MV-4-11 (cell line): ENCODE results near the gene TBC1D5.
A peak's percentile ranks its signal among the peaks of the same experiment; 100 is the strongest.

ENCODE experiments used
- DNase-seq: peaks from one replicate; lab custom pipeline; 2025; lab: John Stamatoyannopoulos, UW

TBC1D5 gene

DNA sequence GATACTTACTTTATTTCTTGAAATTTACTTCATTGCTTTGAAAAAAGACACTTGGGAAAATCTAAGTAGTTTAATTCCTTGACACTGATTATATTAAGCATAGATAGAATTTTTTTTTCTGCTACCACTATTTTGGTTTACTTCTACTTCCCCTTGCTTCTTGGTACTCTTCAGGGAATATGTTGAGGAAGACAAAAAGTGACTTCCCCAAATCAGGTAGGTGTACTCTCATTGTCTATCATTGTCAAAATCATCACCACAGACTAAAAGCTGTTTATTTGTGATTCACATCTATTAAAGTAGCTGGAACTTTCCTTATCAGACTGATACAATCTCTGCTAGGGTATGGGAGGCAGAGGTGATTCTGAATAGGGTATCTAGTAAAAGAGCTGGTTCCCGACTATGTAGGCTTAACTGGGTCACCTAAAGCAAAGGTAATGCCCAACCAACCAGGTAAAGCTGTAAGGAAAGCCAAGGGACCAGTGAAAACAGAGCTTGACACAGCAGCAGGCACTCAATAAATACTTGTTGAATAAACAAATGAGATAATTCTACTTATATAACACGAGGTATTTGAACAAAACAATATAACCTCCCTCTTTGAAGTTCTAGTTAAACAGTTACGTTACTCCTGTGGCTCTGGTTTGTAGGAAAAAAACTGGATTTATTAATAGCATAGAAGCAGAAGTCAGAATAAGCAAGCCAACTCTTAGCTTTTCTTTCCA is 510.7 kb downstream of the TBC1D5 start:
- no peak for DNase-seq

DNA sequence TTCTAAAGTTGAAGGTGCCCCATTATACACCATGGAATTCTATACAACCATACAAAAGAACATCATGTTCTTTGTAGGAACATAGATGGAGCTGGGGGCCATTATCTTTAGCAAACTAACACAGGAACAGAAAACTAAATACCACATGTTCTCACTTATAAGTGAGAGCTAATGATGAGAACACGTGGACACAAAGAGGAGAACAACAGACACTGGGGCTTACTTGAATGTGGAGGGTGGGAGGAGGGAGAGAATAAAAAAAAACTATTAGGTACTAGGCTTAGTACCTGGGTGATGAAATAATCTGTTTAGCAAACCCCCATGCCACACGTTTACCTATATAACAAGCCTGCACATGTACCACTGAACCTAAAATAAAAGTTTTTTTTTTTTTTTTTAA is 515.0 kb downstream of the TBC1D5 start:
- DNase-seq = no peak

DNA sequence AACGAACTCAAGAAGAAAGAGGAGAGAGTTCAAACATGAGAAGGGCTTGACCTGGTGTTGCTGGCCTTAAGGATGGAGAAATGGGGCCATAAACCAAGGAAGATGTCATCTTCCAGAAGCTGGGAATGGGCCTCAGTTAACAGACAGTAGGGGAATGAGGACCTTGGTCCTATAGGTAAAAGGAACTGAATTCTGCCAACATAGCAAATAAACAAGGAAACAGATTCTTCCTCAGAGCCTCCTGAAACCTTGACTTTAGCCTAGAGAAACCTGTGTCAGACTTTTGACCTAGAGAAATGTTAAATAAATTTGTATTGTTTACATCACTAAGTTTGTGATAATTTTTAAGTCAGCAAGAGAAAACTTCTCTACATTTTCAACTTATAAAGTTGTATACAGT is 520.9 kb downstream of the TBC1D5 start:
- no peak for DNase-seq

DNA sequence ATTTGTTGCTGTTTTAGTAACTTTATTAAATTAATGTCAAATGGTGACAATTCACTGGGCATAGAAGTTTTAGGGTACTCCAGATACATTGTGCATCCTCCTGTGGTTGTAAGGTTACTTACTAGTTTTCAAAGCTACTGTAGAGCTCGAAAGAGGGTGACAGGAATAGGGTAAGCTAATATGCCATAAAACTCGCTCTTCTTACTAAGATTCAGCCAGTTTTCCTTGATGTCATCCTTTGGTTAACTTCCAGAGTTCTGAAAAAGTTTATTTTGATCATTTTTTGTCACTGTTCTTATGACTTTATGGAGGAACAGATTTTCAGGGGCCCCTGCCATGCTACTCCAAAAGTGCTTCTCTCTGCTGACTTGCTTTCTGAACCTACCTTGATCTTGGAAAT is 522.8 kb downstream of the TBC1D5 start:
- no peak for DNase-seq

DNA sequence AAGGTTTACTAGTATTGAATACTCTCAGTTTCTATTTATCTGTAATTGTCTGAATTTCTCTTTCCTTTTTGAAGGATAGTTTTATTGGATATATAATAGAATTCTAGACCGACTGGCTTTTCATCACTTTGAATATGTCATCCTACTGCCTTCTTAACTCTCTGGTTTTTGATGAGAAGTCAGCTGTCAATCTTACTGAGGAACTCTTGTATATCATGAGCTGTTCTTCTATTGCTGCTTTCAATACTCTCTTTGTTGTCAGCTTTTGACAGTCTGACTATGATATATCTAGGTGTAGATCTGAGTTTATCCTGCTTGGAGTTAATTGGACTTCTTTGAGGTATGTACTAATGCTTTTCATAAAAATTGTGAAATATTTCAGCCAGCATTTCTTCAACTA is 523.8 kb downstream of the TBC1D5 start:
- no peak for DNase-seq

DNA sequence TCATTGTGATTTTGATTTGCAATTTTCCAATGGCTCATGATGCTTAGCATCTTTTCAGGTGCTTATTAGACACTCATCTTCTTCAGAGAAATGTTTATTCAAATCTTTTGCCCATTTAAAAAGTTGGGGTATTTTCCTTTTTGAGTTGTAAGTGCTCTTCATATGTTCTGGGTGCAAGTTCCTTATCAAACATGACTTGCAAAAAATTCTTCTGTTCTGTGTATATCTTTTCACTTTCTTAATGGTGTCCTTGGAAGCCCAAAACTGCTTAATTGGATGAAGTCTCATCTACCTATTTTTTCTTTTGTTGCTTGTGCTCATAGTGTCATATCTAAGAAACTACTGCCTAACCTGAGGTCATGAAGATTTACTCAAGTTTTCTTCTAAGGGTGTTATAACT is 524.8 kb downstream of the TBC1D5 start:
- DNase-seq = no peak

DNA sequence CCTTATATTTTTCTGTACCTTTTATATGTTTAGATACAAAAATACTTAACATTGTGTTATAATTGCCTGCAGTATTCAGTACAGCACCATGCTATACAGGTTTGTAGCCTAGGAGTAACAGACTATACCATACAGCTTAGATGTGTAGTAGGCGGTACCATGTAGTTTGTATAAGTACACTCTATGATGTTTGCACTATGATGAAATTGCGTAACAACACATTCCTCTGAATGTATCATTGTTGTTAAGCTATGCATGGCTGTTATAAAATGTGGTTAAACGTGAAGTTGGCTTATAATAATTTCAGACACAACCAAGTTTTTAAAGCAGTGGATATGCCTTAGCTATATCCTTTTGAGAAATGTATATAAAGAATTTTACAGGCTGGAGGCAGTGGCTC is 529.3 kb downstream of the TBC1D5 start:
- no peak for DNase-seq

DNA sequence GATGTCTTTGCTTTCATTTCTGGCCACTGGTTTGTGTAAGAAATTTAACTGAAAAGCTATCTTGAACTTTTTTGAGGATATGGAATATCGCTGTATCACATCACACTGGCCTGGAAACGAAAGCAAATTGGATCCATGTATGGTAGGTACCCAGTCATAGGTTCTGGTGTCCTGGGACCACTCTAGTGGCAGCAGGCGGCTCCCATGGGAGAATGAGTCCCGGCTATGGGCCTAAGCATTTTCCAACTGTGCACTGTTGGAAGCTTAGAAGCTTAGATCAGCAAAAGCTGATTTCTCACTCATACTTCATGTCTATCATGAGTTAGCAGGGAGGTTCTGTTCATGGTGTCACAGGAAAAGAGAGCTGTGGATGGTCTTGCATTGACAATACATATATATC is 534.5 kb downstream of the TBC1D5 start:
- no peak for DNase-seq

DNA sequence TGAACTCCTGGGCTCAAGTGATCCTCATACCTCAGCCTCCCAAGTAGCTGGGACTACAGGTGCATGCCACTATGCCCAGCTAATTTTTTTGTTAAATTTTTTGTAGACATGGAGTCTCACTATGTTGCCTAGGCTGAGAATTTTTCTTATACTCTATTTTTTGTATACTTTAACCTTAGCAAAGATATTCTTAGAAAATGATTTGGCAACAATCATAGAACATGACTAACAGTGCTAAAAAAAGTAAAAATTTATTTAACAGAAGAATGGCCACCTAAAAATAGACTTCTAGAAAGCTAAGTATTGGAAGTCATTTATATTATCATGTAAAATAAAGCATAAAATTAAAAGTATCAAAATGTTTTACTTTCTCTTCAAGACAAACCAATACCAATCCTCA is 535.4 kb downstream of the TBC1D5 start:
- DNase-seq = no peak

DNA sequence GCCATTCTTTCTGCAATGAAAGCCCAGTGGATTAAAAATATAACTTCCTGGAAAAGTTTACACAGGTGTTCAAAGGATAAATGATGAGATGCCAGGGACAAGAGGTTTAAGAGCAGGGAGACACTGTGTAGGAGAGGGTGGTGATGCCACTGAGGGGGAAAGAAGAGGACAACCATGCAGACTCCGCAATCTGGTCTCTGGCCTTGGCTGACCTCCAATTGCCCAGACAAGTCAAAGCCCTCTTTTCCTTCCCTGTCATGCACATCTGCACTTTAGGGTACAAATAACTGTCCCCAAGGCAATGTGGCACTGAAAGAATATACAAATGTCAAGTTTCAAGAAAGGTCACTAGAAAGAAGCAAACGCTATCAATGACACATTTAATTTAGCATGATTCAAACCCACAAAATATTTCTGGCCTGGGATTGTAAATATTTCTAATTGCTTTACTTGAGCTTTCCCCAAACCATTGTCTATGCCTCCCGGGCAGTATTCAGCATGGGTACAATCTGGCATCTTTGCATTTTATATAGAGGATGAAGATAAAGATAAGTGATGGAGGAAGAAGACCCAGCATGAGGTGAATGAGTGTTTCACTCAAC is 538.3 kb downstream of the TBC1D5 start:
- DNase-seq = no peak

DNA sequence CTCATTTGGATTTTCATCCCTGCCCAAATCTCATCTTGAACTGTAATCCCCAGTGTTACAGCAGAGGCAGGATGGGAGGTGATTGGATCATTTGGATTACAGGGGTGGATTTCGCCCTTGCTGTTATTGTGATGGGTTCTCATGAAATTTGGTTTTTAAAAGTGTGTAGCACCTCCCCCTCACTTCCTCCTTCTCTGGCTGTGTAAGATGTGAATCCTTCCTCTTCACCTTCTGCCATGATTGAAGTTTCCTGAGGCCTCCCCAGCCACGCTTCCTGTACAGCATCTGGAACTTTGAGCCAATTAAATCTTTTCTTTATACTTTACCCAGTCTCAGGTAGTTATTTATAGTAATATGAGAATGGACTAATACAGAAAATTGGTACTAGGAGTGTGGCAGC is 540.9 kb downstream of the TBC1D5 start:
- no peak for DNase-seq

DNA sequence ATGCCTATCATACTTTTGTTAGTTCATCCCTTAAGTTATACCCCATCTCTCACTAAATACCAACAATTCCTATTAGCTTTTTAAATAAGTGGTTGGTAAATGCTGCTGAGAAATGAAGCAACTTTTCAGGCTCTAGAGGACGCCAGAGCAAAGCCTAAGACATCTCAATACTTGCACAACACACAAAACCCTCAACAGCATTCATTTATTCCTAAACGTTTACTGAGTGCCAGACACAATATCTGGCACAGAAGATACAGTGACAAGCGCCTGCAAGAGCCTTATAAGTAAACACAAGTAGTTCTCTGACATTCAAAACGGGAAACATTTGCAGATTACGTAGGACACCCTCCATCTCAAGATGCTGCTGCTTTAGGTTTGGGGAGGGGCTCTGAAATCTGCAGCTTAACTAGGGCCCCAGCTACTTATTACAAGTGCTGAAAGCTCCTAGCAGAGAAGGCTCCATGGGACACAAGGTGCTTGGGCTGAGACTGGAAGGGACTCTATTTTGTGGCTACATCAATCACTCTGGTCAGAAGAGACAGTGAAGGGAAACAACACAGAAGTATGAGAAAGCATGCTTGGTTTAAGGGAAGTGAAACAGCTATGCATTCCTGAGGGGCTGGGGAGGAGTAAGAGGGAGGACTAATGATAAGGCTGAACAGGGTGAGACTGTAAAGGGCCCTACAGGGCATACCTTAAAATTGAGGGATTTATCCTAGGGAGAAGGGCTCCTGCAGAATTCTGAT is 546.4 kb downstream of the TBC1D5 start:
- DNase-seq = peak; percentile 89

DNA sequence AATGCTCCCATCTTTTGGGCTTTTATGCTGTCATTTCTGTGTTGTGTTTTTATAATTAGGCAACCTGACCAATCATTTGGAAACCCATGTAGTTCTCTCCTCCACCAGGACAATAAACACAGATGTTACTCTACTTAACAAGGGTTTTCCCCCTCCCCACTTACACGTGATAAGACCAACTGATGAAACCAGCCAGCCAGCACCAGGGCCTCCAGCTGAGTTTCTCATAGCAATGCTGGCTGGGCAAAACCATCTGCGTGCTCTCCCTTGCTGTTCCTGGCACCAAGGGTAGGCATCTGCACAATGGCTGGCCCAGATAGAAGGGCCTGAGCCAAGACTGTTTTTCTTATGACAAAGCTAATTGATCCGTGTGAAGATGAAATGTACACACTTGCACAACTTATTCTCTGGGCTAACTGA is 547.2 kb downstream of the TBC1D5 start:
- DNase-seq = peak; percentile 69

DNA sequence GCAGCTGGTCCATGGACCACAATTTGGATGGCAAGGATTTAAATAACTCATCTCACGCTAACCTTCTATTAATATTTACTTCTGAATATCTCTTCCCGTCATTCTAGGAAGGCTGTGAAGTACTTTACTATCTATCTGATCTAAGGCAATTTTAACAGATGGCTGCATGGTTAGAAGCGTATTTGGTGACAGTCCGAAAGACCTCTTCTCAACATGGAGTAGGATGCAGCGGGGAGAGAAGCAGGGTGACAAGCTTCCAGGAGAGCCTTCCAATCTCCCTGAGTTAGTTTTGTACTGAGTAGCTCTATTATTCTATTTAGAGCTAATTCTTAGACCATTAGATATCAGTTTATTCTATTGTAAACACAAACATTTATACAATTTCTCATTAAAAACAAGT is 548.3 kb downstream of the TBC1D5 start:
- DNase-seq = no peak

DNA sequence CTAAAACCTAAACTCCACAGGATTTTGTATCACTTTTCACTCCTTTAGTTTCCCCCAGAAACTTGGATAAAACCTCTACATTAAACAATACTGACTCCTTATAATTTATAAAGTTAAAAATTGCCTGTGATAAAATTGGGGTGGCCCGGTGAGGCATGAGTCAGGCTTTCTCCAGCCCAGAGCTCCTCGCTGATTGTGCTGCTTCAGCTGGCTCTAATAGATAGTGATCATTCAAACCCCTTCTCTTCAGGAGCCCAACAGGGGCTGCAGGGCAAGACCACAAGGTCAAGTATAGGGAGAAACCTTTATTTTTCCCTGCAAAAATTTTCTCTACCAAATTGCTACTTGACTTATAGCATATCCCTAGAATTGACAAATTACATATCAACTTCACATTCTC is 549.4 kb downstream of the TBC1D5 start:
- DNase-seq = no peak

DNA sequence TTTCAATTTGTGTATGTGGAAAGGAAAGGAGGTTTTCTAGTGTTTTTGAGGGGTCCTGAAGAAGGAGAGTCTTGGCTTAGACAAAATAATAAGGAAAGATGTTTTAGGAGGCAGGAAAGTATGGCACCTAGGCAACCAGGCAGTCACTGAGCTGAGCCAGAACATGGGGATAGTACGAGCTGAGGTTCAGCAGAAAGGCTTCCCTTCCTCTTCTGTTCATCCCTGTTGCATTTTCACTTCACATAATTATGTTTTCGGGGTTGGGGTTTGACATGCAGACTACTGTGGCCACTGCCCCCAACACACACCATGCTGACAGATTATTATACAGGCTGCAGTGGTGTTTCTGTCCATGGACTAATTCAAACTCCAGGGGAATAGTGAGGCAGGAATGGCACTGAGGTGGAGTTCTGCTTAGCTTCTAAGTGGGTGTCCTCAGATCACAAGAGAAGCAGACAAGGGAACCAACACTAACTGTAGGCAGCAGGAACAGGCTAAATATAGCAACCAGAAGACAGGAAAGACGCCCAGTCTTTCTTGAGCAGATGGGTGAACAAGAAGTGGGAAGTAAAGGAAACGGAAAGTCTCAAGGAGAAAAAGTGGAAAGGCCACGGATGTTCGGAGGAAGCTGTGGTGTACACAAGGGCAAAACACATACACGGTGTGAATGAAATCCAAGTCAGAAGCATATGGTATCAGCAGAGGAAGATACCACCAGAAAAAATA is 551.9 kb downstream of the TBC1D5 start:
- DNase-seq = peak; percentile 77

DNA sequence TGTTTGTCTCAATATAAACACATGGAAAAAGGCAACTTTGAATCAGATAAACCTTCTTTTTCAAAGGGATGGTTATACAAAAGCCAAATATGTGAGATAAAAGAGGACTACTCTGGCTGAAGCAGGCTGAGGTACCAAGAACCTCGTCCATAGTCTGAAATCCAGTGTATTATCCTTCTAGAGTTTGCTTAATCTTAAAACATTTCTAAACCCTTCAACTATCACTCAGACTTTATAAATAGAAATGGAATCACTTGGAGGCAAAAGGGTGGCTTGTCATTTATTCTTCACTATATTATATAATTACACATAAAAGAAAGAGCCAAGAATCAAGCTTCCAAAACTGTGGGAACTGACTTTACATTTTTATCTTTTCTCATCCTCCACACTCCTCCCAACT is 554.1 kb downstream of the TBC1D5 start:
- no peak for DNase-seq

DNA sequence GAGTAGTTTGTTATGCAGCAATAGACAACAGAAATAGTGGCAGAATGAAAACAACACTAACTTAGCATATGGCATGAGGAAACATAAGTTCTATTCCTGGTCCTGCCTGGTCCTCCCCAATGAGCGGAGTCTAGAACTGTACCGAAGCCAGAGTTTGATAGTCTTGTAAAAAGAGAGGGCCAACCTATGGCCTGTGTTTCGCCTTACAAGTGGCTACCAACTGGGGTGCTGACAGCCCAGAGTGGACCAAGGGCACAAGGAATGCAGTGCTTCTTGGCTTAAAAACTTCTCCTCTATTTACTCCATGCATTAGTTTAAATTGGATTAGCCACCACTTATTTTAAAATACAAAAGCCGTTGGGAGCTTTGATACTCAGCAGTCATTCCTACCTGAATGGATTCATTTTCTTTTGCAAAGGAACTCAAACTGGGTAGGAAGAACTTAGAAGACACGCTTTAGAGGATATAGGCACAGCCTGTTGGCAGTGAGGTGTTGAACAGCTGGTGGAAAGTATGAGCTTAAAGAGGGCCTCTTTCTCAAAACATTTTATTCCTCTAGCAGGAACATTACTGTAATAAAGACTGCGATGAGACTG is 554.7 kb downstream of the TBC1D5 start:
- DNase-seq = no peak

DNA sequence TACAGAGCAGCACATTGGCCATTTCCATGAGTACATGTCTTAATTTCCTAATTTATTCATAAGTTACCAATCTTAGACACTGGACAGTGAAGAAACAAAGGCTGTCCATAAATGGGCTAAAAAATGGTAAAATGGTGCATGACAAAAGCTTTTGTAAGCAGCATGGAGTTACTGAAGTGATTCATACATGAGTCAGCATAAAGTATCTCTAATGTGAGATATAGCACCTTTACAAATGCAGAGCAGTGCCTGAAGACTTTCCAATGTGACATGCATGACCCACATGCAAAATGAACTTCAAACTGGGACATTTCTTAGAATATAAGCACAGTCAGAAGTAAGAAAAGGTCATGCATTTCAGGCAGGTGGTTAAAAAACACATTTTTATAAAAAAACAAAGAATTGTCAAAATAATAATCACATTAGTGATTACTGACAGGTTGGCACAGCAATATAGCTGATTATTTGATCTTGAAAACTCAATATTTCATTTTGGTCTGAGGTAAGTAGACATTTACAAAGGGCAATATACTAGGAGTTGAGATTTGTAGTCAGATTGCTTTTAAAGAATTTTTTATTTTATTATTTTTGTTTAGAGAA is 558.4 kb downstream of the TBC1D5 start:
- DNase-seq = no peak

DNA sequence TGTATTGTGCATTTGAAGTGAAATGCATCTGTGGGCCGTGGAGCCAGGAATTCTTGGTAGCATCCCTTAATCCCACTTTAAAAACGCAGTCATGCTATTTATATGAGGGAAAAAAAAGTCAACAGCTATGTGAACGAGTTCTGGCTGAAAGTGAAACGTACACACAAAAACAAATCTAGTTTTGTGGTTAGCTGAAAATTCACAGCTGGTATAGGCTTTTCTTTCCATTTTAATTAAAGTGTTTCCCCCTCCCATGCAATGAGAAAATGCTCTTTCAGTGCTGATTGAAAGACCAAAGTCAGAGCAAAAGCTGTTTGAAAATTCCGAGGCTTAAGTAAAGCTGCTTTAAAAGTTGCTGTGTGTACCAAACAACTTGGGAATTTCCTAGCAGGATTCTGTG is 560.3 kb downstream of the TBC1D5 start:
- no peak for DNase-seq

DNA sequence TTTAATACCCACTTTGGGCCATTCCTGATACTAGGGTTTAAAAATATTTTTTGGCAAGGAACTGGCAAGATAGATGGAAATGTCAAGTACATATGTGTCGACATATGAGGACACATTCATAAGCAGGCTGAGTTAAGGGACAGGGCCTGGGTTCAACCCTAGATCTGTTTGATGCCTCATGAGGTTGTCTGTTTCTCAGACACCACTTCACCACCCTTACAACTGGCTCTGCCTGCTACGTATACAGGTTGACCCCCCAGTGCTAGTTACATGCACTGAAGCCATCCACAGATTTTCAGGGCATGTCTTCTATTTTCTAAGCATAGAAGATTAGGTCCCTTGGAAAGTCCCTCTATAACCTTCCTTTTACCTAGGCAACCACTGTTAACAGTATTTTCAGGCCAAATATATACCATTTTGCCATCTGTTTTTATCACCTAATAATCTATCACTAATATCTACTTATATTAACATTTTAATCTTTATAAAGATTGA is 561.0 kb downstream of the TBC1D5 start:
- no peak for DNase-seq
